Left ventricle myocardium superior (tissue), 1 donor: ENCODE results near the gene POLR3E. TPM values are rescaled to one million over a fixed set of nuclear protein-coding genes. Genes with fewer than 3 reads are reported as not detected.

Experiments used
- ATAC-seq: fragments of 200-7000 bp; cut with Tn5 transposase; one replicate; pipeline ENCODE4 v1.9.1; 2020; ENCODE audit warnings: mild to moderate bottlenecking, moderate library complexity
- DNase-seq: peaks from one replicate; pipeline ENCODE4 v3.0.0-alpha.2; 2020
- intact Hi-C: fragments of 100-400 bp; cut with micrococcal nuclease; formaldehyde crosslinking; loops from one replicate; pipeline ENCODE4 v1.11.0; 2022
- total RNA-seq: library from RNA; stranded (reverse); fragmentation: NEBNext Ultra II Directional; extraction: Animal tissue kit (Norgen Biotek cat#: 25700); gene quantifications from one replicate; pipeline ENCODE4 v1.2.1, GENCODE V29; 2021
- donor health status: DM: no; HTN: yes; CAD: no; lungs with severe emphysema.

Gene POLR3E
- total RNA-seq, 1 donor from 2014 or later: 41.8 TPM

- no peak for DNase-seq
- no peak for ATAC-seq
- intact Hi-C loops: no loop called here
These were observed 78.1 kb downstream of the POLR3E start for GRCh38 chr16:22375117-22375962.

GRCh38 chr16:22375963-22376640 lies 78.9 kb downstream of the POLR3E start:
- intact Hi-C loops: no loop called here
- DNase-seq: no peak

GRCh38 chr16:22379656-22380055 lies 82.4 kb downstream of the POLR3E start:
- intact Hi-C loops: no loop called here
- ATAC-seq: no peak
- DNase-seq: no peak

More at GRCh38 chr16:22375963-22376640, 78.9 kb downstream of the POLR3E start:
- no peak for ATAC-seq

GRCh38 chr16:22380529-22380928 lies 83.3 kb downstream of the POLR3E start:
- DNase-seq (no peak), ATAC-seq (no peak)
- intact Hi-C loops: no loop called here

DNA sequence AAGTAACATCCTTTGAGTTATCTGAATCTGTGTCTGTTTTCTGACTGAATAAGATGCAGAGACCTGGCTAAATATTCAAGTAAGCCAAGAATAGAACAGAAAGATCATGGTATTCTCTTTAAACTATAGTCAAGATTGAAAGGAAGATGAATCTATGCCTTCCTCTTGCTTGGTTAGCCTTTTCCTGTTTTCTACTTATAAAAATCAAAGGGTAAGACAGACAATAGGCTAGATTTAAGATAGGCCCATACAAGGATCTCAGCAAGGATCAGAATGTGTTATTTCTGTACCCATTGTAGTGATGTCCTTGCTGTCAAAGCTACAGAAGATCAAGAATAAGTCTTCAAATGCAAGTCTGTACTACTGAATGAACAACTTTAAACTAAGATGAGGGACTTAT lies 84.2 kb downstream of the POLR3E start:
- intact Hi-C loops: no loop called here
- ATAC-seq: no peak
- DNase-seq: no peak

DNA sequence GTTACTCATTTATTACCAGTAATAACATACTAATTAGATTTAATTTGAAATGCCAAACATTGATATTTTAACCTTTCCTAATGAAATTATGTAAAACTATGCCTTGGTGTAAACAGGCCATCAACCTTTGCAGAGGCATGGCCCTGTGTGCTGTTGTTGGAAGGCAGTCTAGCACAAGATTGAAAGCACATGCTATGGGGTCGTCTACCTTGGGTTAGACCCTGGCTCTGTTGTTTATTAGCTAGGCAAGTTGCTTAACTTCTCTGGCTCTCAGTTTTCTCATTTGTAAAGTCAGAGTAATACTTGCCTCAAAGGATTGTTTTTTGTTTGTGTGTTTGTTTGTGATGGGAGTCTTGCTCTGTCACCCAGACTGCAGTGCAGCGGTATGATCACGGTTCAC lies 86.6 kb downstream of the POLR3E start:
- ATAC-seq (no peak), DNase-seq (no peak)
- intact Hi-C loops: no loop called here

Other genes with a start within 250 kb of the POLR3E start
- gene VWA3A, start 204.9 kb upstream of the POLR3E start, total RNA-seq: 0.52 TPM
- not detected for gene SDR42E2, start 134.9 kb upstream of the POLR3E start, total RNA-seq
- 29.9 TPM for gene EEF2K, start 91.1 kb upstream of the POLR3E start, total RNA-seq
- gene CDR2, start 77.2 kb downstream of the POLR3E start, total RNA-seq: 5.3 TPM
- 30.5 TPM for gene NPIPB5, start 213.5 kb downstream of the POLR3E start, total RNA-seq